Erythroblast (primary cell): ENCODE results near the gene CFAP70.

ENCODE experiments used
- GATA1 ChIP-seq: IDR thresholded peaks from 2 replicates; pipeline ENCODE4 v1.6.1; 2011; ENCODE audit warnings: low read depth, mild to moderate bottlenecking, control low read depth, low read length, moderate library complexity
- POLR2A ChIP-seq: IDR thresholded peaks from 2 replicates; pipeline ENCODE4 v1.6.1; 2011; ENCODE audit warnings: mild to moderate bottlenecking, low read length

DNA sequence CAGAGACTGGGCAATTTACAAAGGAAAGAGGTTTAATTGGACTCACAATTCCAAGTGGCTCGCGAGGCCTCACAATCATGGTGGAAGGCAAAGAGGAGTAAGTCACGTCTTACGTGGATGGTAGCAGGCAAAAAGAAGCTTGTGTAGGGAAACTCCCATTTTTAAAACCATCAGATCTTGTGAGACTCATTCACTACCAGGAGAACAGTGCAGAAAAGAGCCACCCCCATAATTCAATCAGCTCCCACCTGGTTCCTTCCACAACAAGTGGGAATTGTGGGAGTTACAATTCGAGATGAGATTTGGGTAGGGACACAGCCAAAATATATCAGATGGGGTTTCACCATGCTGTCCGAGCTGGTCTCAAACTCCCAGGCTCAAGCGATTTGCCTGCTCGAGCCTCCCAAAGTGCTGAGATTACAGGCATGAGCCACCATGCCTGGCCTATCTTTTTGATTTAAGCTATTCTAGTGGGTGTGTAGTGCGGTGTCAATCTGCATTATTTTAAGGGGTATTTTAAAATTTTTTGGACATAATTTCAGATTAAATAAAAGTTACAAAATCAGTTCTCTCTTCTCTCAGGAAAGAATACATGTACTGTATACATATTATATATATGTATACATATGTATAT lies 97.2 kb downstream of the CFAP70 start:
- no peak for TF ChIP-seq POLR2A
- no peak for TF ChIP-seq GATA1
